ENCODE measurements around the gene TLK1.
"Not testable (repeated sequence)": the region's sequence is repeated elsewhere in the genome, so short reads cannot be mapped to it uniquely, and the experiment has no call there.

The TLK1 gene

GRCh38 chr2:171076422-171076821 is 84.3 kb downstream of the TLK1 start:
- DNase-seq: not testable (repeated sequence)

GRCh38 chr2:171072164-171072563 is 88.5 kb downstream of the TLK1 start:
- no peak for DNase-seq

- no peak for DNase-seq
Observed at GRCh38 chr2:171069286-171069956, 91.3 kb downstream of the TLK1 start.

- no peak for DNase-seq
Observed at GRCh38 chr2:171066110-171066509, 94.6 kb downstream of the TLK1 start.

GRCh38 chr2:171057575-171057974 is 103.1 kb downstream of the TLK1 start:
- no peak for DNase-seq

GRCh38 chr2:171056307-171056706 is 104.4 kb downstream of the TLK1 start:
- no peak for DNase-seq

GRCh38 chr2:171049691-171050090 is 111.0 kb downstream of the TLK1 start:
- no peak for DNase-seq

DNA sequence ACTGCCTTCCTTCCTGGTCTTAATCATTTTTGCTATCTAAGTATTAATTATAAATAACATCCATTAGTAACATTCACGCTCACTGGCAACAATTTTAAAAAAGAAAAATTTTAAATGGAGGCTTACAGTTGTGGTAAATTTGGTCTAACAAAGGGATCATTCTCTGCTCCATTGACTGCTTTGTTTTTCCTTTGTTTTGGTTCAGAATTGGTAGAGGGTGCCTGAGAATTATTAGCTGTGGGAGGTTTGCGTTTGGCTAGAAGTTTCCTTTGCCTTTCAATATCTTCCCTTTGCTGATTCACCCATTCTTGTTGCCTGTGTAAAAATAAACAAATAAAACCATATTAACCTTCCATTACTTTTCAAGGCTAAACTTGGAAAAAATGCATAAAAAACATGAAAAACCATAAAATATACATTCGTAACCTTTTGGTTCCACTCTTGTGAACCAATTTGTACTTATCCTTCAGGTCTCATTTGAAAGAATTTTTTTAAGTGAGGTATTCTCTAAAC is 114.6 kb downstream of the TLK1 start:
- DNase-seq: no peak

- DNase-seq: no peak
Observed at GRCh38 chr2:171044416-171044815, 116.3 kb downstream of the TLK1 start.

GRCh38 chr2:171042253-171042969 is 118.3 kb downstream of the TLK1 start:
- no peak for DNase-seq

- DNase-seq: no peak
Observed at GRCh38 chr2:171036532-171036931, 124.2 kb downstream of the TLK1 start.

- DNase-seq: no peak
Observed at GRCh38 chr2:171034315-171034714, 126.4 kb downstream of the TLK1 start.

DNA sequence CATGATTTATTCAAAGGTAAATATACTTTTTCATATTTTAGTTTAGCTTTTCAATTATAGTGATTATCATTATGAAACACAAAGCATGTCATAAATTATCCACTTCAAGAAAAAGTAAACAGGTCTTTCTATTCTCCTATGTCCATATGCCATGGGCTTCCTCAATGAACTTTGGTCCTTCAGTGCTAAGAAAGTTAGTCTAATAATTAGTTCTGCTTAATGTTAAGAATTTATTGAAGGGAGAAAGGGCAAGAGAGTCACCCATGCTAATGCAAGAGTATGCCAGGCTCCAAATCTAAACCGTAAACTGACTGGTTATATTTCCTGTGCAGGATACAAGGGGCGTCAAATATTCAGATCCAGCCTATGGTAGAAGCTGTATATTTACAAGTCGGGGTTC is 135.5 kb downstream of the TLK1 start:
- no peak for DNase-seq

GRCh38 chr2:171018522-171018921 is 142.2 kb downstream of the TLK1 start:
- DNase-seq: no peak

DNA sequence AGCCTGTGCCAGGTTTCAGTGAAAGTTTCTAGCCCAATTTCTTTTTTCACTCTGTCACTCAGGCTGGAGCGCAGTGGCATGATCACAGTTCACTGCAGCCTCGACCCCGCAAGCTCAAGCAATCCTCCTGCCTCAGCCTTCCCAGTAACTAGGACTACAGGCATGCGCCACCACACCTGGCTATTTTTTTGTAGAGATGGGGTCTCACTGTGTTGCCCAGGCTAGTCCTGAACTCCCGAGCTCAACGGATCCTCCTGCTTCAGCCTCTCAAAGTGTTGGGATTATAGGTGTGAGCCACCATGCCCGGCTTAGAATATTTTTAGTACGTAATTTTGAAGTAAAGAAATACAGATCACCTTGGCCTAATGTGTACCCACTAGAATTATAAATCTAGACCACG is 144.6 kb downstream of the TLK1 start:
- no peak for DNase-seq

- DNase-seq: no peak
Observed at GRCh38 chr2:171013851-171014250, 146.8 kb downstream of the TLK1 start.

DNA sequence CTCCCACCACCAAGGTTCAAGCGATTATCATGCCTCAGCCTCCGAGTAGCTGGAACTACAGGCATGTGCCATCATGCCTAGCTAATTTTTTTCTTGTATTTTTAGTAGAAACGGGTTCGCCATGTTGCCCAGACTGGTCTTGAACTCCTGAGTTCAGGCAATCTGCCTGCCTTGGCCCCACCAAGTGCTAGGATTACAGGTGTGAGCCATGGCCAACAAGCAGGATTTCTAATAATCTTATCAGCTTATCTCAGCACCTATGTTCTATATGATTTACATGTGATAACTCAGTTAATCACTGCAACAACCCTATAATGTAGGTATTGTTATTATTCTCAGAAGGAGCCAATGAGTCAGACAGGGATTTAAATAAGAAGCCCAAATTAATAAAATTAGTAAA is 151.3 kb downstream of the TLK1 start:
- DNase-seq: no peak

DNA sequence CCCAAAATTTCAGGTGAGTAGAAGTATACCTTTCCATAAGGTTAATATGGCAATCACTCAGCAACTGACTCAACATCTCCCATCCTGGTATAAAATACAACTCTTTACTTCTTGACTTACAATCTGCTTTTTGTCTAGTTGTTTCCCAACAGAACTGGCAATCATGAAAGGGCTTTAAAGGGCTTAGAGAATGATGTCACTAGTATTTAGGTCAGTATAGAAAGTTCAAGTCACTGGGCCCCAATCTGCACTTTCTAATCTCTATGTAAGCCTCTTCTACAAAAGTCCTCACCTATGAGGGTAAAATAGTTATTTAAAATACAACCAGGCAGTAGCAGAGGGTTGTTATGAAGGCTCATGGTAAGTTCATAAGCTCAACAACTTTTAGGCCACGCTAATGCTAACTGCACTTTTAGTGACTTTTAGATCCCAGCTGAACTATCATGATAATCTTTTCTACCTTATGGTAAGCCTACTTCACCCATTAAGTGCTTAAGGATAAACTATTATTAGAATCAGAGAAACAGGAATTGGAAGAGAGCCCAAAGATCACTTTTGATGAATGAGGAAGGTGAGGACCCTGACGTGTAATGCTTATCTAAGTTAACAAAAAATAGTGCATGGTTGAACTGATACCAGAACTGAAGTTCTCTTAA is 152.0 kb downstream of the TLK1 start:
- no peak for DNase-seq

- DNase-seq: no peak
Observed at GRCh38 chr2:171004833-171005232, 155.9 kb downstream of the TLK1 start.

GRCh38 chr2:171004363-171004762 is 156.3 kb downstream of the TLK1 start:
- no peak for DNase-seq

GRCh38 chr2:170999654-171000053 is 161.0 kb downstream of the TLK1 start:
- no peak for DNase-seq

- DNase-seq: no peak
Observed at GRCh38 chr2:170997893-170998597, 162.6 kb downstream of the TLK1 start.

- DNase-seq: no peak
Observed at GRCh38 chr2:170996316-170996715, 164.4 kb downstream of the TLK1 start.
